ENCODE data around the gene PABPC1L. TPM values are rescaled to one million over a fixed set of nuclear protein-coding genes. Genes with fewer than 3 reads are reported as not detected.
A peak's percentile ranks its signal among the peaks of the same experiment; 100 is the strongest.

PABPC1L gene
- total and polyA plus RNA-seq, 8 donors, result 18.7 to 156 (median 28.1) TPM

DNA sequence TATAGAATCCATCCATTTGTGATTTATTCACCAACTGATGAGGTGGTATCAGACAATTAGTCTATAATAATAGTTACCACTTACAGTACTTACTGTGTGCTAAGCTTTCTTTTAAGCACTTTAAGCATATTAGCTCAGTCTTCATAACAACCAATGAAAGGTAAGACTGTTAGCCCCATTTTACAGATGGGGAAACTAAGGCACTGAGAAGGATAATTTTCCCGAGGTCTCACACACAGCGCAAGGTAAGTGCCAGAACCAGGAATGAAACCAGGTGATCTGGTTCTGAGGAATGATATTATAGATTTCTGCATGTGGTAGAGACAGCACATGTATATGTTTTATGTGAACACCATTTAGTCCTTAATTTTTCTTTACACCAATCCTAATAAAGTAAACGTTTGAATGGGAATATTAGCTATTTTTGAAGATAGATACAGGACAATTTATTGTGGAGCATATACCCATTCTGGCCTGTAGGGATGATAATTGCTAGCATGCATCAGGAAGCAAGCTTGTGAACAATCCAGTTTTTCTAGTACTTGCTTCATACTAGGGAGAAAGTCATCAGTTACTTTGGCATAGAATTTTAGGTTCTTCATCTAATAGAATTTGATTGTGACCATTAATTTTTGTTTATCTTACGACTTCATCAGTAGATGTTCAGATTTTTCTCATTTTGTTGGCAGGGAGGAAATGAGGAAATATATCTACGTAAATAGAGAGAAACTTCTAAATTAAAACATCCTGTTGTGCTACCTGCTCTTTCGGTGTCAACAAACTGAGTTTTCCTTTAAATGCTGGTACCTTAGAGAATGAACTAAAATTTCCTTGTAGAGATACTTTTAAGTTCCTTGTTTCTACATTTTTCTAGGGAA is 21.4 kb upstream of the PABPC1L start:
- H3K27ac ChIP-seq, result no peak overlapping the region
- FAIRE-seq (no peak), ATAC-seq (no peak), DNase-seq (no peak)
- WGBS, 2 donors, result 58 to 59% methylated on average over 6 of the region's 6 CpGs
- no peaks in the 10 kb centered on the region for H3K36me3 ChIP-seq
- no peak overlapping the region for H3K4me3 ChIP-seq
- no peaks in the 10 kb centered on the region for H3K9me3 ChIP-seq
- peaks cover 5 to 38% (median 31%) of the 10 kb centered on the region in 3 donors for H3K4me1 ChIP-seq
- TF ChIP-seq, protein P1, sequence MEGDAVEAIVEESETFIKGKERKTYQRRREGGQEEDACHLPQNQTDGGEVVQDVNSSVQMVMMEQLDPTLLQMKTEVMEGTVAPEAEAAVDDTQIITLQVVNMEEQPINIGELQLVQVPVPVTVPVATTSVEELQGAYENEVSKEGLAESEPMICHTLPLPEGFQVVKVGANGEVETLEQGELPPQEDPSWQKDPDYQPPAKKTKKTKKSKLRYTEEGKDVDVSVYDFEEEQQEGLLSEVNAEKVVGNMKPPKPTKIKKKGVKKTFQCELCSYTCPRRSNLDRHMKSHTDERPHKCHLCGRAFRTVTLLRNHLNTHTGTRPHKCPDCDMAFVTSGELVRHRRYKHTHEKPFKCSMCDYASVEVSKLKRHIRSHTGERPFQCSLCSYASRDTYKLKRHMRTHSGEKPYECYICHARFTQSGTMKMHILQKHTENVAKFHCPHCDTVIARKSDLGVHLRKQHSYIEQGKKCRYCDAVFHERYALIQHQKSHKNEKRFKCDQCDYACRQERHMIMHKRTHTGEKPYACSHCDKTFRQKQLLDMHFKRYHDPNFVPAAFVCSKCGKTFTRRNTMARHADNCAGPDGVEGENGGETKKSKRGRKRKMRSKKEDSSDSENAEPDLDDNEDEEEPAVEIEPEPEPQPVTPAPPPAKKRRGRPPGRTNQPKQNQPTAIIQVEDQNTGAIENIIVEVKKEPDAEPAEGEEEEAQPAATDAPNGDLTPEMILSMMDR (IDR thresholded peaks at IDR 0.05), result peak in 1 of 4 donors; percentile 8
- intact Hi-C loops (cut with DNase I), result no loop called here
- H3K27me3 ChIP-seq, result no peaks in the 10 kb centered on the region

DNA sequence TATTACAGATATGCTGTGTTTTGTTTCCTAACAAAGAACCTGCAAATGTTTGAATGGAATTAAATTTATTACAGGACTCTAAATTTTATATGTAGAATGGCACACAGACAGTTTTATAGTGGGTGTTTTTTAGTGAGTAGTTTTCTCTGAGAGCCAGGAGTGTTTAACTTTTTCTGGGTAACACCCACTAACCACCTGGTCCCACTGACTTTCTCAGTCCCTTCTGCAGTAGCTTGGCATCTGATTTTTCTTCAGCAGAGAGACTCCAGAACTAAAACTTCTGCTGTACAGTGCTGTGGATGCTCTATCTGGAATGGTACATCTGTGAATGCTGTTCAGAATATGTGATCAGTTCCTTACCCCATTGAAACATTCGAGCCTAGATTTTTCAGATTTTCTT is 18.0 kb upstream of the PABPC1L start:
- FAIRE-seq, result no peak
- DNase-seq, result no peak
- WGBS, 2 donors, result 59 to 81% methylated on average over 1 of the region's 1 CpG
- no peaks in the 10 kb centered on the region for H3K27me3 ChIP-seq
- H3K4me3 ChIP-seq, result no peak overlapping the region
- no peak for ATAC-seq
- TF ChIP-seq, protein P1 (IDR thresholded peaks at IDR 0.05), result no peak
- no peaks in the 10 kb centered on the region for H3K9me3 ChIP-seq
- H3K36me3 ChIP-seq, result no peaks in the 10 kb centered on the region
- peaks cover 5 to 37% (median 28%) of the 10 kb centered on the region in 3 donors for H3K4me1 ChIP-seq
- H3K27ac ChIP-seq, result no peak overlapping the region
- intact Hi-C loops (cut with DNase I), result no loop called here

DNA sequence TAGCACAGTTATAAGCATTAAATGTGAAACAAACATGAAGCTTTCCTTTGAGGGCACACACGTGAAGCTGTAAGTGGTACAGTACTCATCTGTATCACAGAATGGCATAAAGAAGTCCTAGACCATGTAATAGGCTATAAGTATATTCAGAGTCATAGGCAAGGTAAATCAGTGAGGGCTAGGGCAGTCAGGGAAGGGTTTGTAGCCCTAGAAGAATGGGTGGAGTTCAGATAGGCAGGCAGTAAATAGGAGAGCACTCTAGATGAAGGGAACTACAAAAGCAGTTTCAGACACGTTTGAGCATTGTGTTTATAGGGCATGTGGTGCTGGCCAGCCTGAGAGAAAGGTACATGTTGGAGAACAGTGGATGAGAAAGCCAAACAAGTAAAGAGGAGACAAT is 14.9 kb upstream of the PABPC1L start:
- DNase-seq (no peak), ATAC-seq (no peak), FAIRE-seq (no peak)
- Histone ChIP-seq H3K4me3 (no peak overlapping the region), H3K27ac (no peak overlapping the region), H3K4me1 (peaks cover 0 to 7% (median 1%) of the 10 kb centered on the region in 3 donors), H3K36me3 (no peaks in the 10 kb centered on the region), H3K27me3 (no peaks in the 10 kb centered on the region), H3K9me3 (no peaks in the 10 kb centered on the region)
- TF ChIP-seq, protein P1 (IDR thresholded peaks at IDR 0.05), result no peak
- intact Hi-C loops (cut with DNase I), result no loop called here
- WGBS, 2 donors, result 73 to 77% methylated on average over 2 of the region's 2 CpGs

DNA sequence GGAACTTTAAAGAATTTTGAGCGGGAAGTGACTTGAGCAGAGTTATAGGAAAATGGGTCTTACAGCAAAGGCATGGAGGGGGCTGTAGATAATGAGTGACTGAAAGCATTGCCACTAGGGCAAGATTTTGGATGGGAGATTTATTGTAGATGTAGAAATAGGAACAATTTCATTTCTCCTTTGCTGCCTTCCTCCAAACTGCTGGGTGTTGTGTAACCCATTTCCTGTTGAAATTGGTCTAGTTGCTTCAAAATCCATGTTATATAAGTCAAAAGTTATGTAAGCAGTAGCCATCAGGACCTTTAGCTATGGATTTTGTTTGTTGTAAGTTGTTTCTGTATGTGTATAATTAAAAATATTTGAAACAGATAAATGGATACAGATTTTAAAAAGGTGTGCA is 13.3 kb upstream of the PABPC1L start:
- FAIRE-seq, result no peak

More for the DNA sequence above, 13.3 kb upstream of the PABPC1L start:
- 84 to 95% methylated on average over 1 of the region's 1 CpG for WGBS, 2 donors
- Histone ChIP-seq H3K27me3 (no peaks in the 10 kb centered on the region), H3K4me1 (peaks cover 0 to 6% (median 0%) of the 10 kb centered on the region in 3 donors), H3K27ac (peak overlapping the region in 1 of 4 donors; percentile 28), H3K4me3 (no peak overlapping the region), H3K9me3 (no peaks in the 10 kb centered on the region), H3K36me3 (peaks cover 0 to under 1% (median 0%) of the 10 kb centered on the region in 3 donors)
- TF ChIP-seq, protein P1 (IDR thresholded peaks at IDR 0.05), result no peak
- DNase-seq (no peak), ATAC-seq (peak in 1 of 4 donors; percentile 42)
- intact Hi-C loops (cut with DNase I), result no loop called here

Measured in pancreas (tissue), 10 donors.